ENCODE data around the gene ZNF385D.

- no peak for TF ChIP-seq REST (IDR thresholded peaks at IDR 0.05; ENCODE audit: insufficient read depth in 1 of 2, low read depth in 2 of 2, low read length in 1 of 2)
- TF ChIP-seq CTCF (IDR thresholded peaks at IDR 0.05), result no peak
- no peak for TF ChIP-seq POLR2AphosphoS5 (IDR thresholded peaks at IDR 0.05; ENCODE audit: low read depth, low read length)
- TF ChIP-seq TCF7L2 (IDR thresholded peaks at IDR 0.05; ENCODE audit: low read depth, low read length), result no peak
- TF ChIP-seq SIN3A (IDR thresholded peaks at IDR 0.05; ENCODE audit: borderline replicate concordance, insufficient read depth, low read depth, low read length), result no peak
These were observed 32.8 kb upstream of the ZNF385D start for GRCh38 chr3:21783839-21784238.
